GM12878 (cell line): Measurements from ENCODE around the gene ASB7. TPM values are rescaled to one million over a fixed set of nuclear protein-coding genes. Genes with fewer than 3 reads are reported as not detected.

Experiments used
- ATAC-seq: fragments of 200-7000 bp; cut with Tn5 transposase; 3 replicates; pipeline ENCODE4 v1.9.1; 2020; ENCODE audit warnings: mild to moderate bottlenecking, moderate library complexity
- BruUV-seq: library from RNA; stranded (reverse); fragments of 400-500 nt; replicated peaks from 2 replicates; lab custom pipeline; 2021; lab: Mats Ljungman, UMichigan
- CTCF ChIA-PET: fragments of 300-600 bp; sonication (Branson Sonifier 250); formaldehyde crosslinking; extraction: SDS; loops from one replicate; lab custom pipeline; 2021; ENCODE audit warnings: inconsistent platforms; lab: Yijun Ruan, JAX
- POLR2A ChIA-PET: fragments of 350-600 bp; formaldehyde crosslinking; extraction: SDS; loops from one replicate; lab custom pipeline; 2021; ENCODE audit warnings: inconsistent platforms; lab: Charles Lee
- RAD21 ChIA-PET: fragments of 300-600 bp; sonication (Branson Sonifier 250); formaldehyde crosslinking; loops from one replicate; lab custom pipeline; 2023; ENCODE audit warnings: antibody characterized with exemption; ENCODE audit not compliant: unreplicated experiment; lab: Charles Lee
- SMC1A ChIA-PET: fragments of 300-600 bp; sonication (Branson Sonifier 250); formaldehyde crosslinking; loops from one replicate; lab custom pipeline; 2023; ENCODE audit not compliant: unreplicated experiment, uncharacterized antibody; lab: Charles Lee
- DNase-seq: peaks from one replicate; pipeline ENCODE4 v3.0.0-alpha.2; 2011; ENCODE audit warnings: low read depth, low spot score
- FAIRE-seq: peaks from 3 replicates; lab custom pipeline; 2011; peaks lifted over from hg19 to GRCh38; lab: Jason Lieb, UNC
- H2AFZ ChIP-seq: 2 replicates; pipeline ENCODE4 v1.6.0; 2011; ENCODE audit warnings: low read depth, low read length, control low read depth; ENCODE audit not compliant: control insufficient read depth
- H3K27ac ChIP-seq: 2 replicates; pipeline ENCODE4 v1.5.1; 2011; ENCODE audit warnings: control low read depth; ENCODE audit not compliant: control insufficient read depth, insufficient read depth
- H3K27me3 ChIP-seq, 2 experiments: replicated peaks in 1 of 2; 2 replicates each; pipeline versions ENCODE4 v1.6.0 to v1.6.1; 2011; ENCODE audit warnings: low read length in 1 of 2; ENCODE audit not compliant: control insufficient read depth in 2 of 2, insufficient read depth in 2 of 2
- H3K36me3 ChIP-seq, 2 experiments: 2 replicates each; pipeline ENCODE4 v1.5.1; 2011; ENCODE audit warnings: low read length in 1 of 2; ENCODE audit not compliant: control insufficient read depth in 2 of 2, insufficient read depth in 2 of 2
- H3K4me1 ChIP-seq: 2 replicates; pipeline ENCODE4 v1.6.1; 2011; ENCODE audit warnings: mild to moderate bottlenecking, low read length, moderate library complexity, mixed read lengths; ENCODE audit not compliant: control insufficient read depth, insufficient read depth
- H3K4me2 ChIP-seq: 2 replicates; pipeline ENCODE4 v1.6.0; 2011; ENCODE audit warnings: control low read depth; ENCODE audit not compliant: control insufficient read depth, insufficient read depth
- H3K4me3 ChIP-seq: fragments of 200-600 bp; sonication (generic); 2 replicates; pipeline ENCODE4 v1.5.1; 2016
- H3K79me2 ChIP-seq: 2 replicates; pipeline ENCODE4 v1.6.0; 2011; ENCODE audit warnings: low read length; ENCODE audit not compliant: control insufficient read depth, insufficient read depth
- H3K9ac ChIP-seq: 2 replicates; pipeline ENCODE4 v1.8.0; 2011; ENCODE audit warnings: low read length, control low read depth, mixed read lengths; ENCODE audit not compliant: control insufficient read depth, insufficient read depth
- H3K9me3 ChIP-seq: replicated peaks from 3 replicates; pipeline ENCODE4 v1.5.1; 2011; ENCODE audit warnings: mild to moderate bottlenecking, low read length; ENCODE audit not compliant: control insufficient read depth, insufficient read depth
- H4K20me1 ChIP-seq: 2 replicates; pipeline ENCODE4 v1.6.0; 2011; ENCODE audit not compliant: control insufficient read depth, insufficient read depth
- DPF2 ChIP-seq: fragments of 450-650 bp; IDR thresholded peaks from 2 replicates; pipeline ENCODE4 v1.6.1; 2017; ENCODE audit warnings: mild to moderate bottlenecking
- ETV6 ChIP-seq, 2 experiments: fragments of 450-650 bp in 1 of 2; IDR thresholded peaks in 1 of 2; conservative IDR thresholded peaks in 1 of 2; 2 replicates each; pipeline ENCODE4 v1.6.1; 2014; ENCODE audit warnings: antibody characterized with exemption in 1 of 2, borderline replicate concordance in 1 of 2, low read depth in 1 of 2, mild to moderate bottlenecking in 1 of 2, moderate library complexity in 1 of 2
- NBN ChIP-seq: fragments of 450-650 bp; IDR thresholded peaks from 2 replicates; pipeline ENCODE4 v1.6.1; 2016
- RAD21 ChIP-seq: IDR thresholded peaks from 2 replicates; pipeline ENCODE4 v1.6.1; 2011; ENCODE audit warnings: mild to moderate bottlenecking, low read depth, low read length, moderate library complexity; ENCODE audit not compliant: insufficient read depth
- RB1 ChIP-seq: fragments of 450-650 bp; formaldehyde crosslinking; IDR thresholded peaks from 2 replicates; pipeline ENCODE4 v1.6.1; 2017; ENCODE audit warnings: mild to moderate bottlenecking, borderline replicate concordance
- RUNX3 ChIP-seq: IDR thresholded peaks from 2 replicates; pipeline ENCODE4 v1.6.1; 2012; ENCODE audit warnings: low read length, inconsistent platforms
- SRF ChIP-seq, 2 experiments: IDR thresholded peaks; 2 replicates each; pipeline ENCODE4 v1.6.1; 2011; ENCODE audit warnings: low read depth in 2 of 2, low read length in 2 of 2, mild to moderate bottlenecking in 1 of 2, moderate library complexity in 1 of 2
- WGBS: methylation state at CpG from one replicate; pipeline ENCODE4 v1.1.6; 2016; ENCODE audit warnings: low lambda C conversion rate; ENCODE audit not compliant: insufficient replicate concordance, insufficient coverage; ENCODE audit errors: missing lambda C conversion rate; 5-methylcytosine and 5-hydroxymethylcytosine counted together
- in situ Hi-C: fragments of 300-500 bp; cut with MboI; formaldehyde crosslinking; loops from 9 replicates; pipeline ENCODE4 v1.14.3; 2018; ENCODE audit warnings: mixed read lengths
- intact Hi-C: fragments of 100-400 bp; cut with micrococcal nuclease; formaldehyde crosslinking; loops from one replicate; pipeline ENCODE4 v1.14.2; 2022; ENCODE audit not compliant: unreplicated experiment
- polyA plus RNA-seq, 11 experiments: library from polyadenylated mRNA; depleted of rRNA in 4 of 11; unstranded in 6 of 11; stranded (reverse) in 5 of 11; fragments of >200 nt; fragmentation: Nextera tagmentation in 4 of 11; fragmentation: Illumina TruSeq in 1 of 11; extraction: Ambion mirVana in 4 of 11; extraction: Trizol in 1 of 11; gene quantifications; 1 replicate in 1 of 11; 2 replicates in 10 of 11; pipeline versions ENCODE4 v1.2.1 to v1.2.3, GENCODE V29; 2011 to 2016; ENCODE audit warnings: inconsistent platforms in 2 of 11, missing spikeins in 2 of 11, low read depth in 1 of 11
- total RNA-seq, 4 experiments: library from RNA; depleted of rRNA in 3 of 4; stranded (reverse); fragments of >200 nt in 3 of 4; fragmentation: Illumina TruSeq in 1 of 4; extraction: Trizol in 1 of 4; gene quantifications; 2 replicates each; pipeline versions ENCODE4 v1.2.1 to v1.2.3, GENCODE V29; 2013 to 2021

Gene ASB7
- total and polyA plus RNA-seq, 10 of the 15 experiments (the other 5 are each of a cell fraction or from before 2014, with no cell fraction given): 2.7 to 13.9 (median 8.6) TPM

- intact Hi-C loops: no loop called here
- WGBS: 49% methylated on average over 3 of the region's 3 CpGs
- no TSS peak for BruUV-seq
- CTCF ChIA-PET: no interaction called here
- no peak for TF ChIP-seq DPF2
- no peak for TF ChIP-seq SRF (IDR thresholded peaks at IDR 0.05; ENCODE audit: low read depth in 2 of 2, low read length in 2 of 2)
- no peak for TF ChIP-seq ETV6 (conservative IDR thresholded peaks at IDR 0.05 in 1 of 2, IDR thresholded peaks at IDR 0.05 in 1 of 2; ENCODE audit: borderline replicate concordance in 1 of 2, low read depth in 1 of 2)
- TF ChIP-seq RB1: no peak
- no peak for TF ChIP-seq RAD21
- TF ChIP-seq NBN: no peak
- TF ChIP-seq, all 136 proteins: peak for 0
- in situ Hi-C loops: no loop called here
- DNase-seq: no peak
- Histone ChIP-seq H3K4me2 (no peak overlapping the region), H3K4me3 (no peak overlapping the region), H3K9me3 (no peaks in the 10 kb centered on the region; the same call in 2 of the 3 replicates), H3K4me1 (peaks cover 3% of the 10 kb centered on the region; the same call in 1 of the 2 replicates), H4K20me1 (no peaks in the 10 kb centered on the region), H2AFZ (no peak overlapping the region), H3K27me3 (no peaks in the 10 kb centered on the region; a peak in 1 of 4 replicates), H3K36me3 (no peaks in the 10 kb centered on the region), H3K9ac (no peak overlapping the region), H3K27ac (no peak overlapping the region), H3K79me2 (no peaks in the 10 kb centered on the region)
- ChIA-PET POLR2A (no interaction called here), RAD21 (no interaction called here), SMC1A (no interaction called here)
- no peak for ATAC-seq
- FAIRE-seq: no peak
Measured at GRCh38 chr15:100681335-100681746, 79.0 kb downstream of the ASB7 start.

DNA sequence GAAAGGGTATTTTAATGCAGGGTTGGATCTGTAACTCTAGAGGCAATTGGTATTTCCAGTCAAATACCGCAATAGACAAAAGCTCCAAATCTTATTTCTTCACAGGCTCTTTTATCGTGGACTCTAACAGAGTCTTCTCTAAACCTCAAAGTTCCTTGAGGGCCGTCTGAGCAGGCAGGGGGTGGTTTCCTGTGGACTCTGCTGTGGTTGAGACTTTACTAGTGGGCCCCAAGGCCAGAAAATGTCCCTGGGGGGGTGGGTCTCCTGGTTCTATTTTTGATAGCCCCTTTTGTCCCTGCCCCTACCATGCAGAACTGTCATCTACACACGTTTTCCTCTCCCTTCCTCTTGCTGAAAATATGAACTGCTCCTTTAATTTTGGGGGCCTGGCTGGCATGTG lies 80.1 kb downstream of the ASB7 start:
- no peaks in the 10 kb centered on the region for H3K79me2 ChIP-seq
- H3K36me3 ChIP-seq: no peaks in the 10 kb centered on the region
- H2AFZ ChIP-seq: no peak overlapping the region
- CTCF ChIA-PET: interaction anchor here (1.2 kb wide), 1 partner anchor 190 kb away, joined by 4 read pairs; no protein-coding TSS in a partner anchor
- H3K27me3 ChIP-seq: no peaks in the 10 kb centered on the region; a peak in 1 of 4 replicates
- no peak overlapping the region for H3K9ac ChIP-seq
- RAD21 ChIA-PET: no interaction called here
- in situ Hi-C loops (no loop called here), intact Hi-C loops (no loop called here)
- SMC1A ChIA-PET: no interaction called here
- H3K27ac ChIP-seq: no peak overlapping the region
- H4K20me1 ChIP-seq: no peaks in the 10 kb centered on the region
- H3K4me2 ChIP-seq: no peak overlapping the region
- BruUV-seq: no TSS peak
- ATAC-seq (no peak), DNase-seq (no peak), FAIRE-seq (no peak)
- POLR2A ChIA-PET: no interaction called here
- H3K4me3 ChIP-seq: no peak overlapping the region
- H3K9me3 ChIP-seq: no peaks in the 10 kb centered on the region; the same call in 2 of the 3 replicates
- peaks cover 3% of the 10 kb centered on the region; the same call in 1 of the 2 replicates for H3K4me1 ChIP-seq
- peak; percentile 65 for TF ChIP-seq RUNX3
- TF ChIP-seq ETV6 (conservative IDR thresholded peaks at IDR 0.05 in 1 of 2, IDR thresholded peaks at IDR 0.05 in 1 of 2; ENCODE audit: borderline replicate concordance in 1 of 2, low read depth in 1 of 2): no peak
- WGBS: 9% methylated on average over 4 of the region's 4 CpGs
